ENCODE data around the gene SLC29A4.
"Not testable (repeated sequence)": the region's sequence is repeated elsewhere in the genome, so short reads cannot be mapped to it uniquely, and the experiment has no call there.

SLC29A4 gene

DNA sequence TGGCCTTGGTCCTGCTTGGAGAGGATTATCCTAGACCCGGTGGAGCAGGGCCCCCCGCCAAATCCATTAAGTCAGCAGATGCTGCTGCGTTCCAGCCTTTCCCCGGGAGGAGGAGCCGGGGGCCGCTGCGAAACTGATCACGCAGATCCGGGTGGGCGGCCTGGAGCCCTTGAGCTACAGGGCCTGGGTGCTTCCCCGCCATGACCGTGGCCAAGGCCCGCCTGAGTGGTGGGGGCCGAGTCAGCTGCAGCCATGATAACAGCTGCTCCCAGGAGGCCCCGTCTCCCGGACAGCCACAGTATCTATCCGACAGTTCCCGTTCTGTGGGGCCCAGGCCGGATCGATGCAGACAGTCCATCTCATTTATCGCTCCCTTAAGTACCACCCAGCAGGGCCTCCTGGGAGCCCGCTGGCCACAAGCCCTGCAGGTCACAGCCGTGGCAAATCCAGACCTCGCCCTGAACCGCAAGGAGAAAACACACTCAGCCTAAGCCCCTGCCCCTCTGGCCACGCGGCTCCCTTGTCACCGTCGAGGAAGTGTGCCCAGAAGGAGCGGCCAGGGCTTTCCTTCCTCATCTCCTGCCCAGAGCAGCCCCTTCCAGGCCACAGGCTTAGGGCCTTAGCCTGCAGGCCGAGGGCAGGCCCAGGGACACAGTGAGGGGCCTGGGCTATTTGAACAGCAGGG lies 34.4 kb upstream of the SLC29A4 start:
- no peak overlapping the region for H3K4me3 ChIP-seq (ENCODE audit: low read depth, low read length)
- in situ Hi-C loops (cut with HindIII; ENCODE audit: low pct_ligation_motif_present, low sequenced_read_pairs) = no loop called here

DNA sequence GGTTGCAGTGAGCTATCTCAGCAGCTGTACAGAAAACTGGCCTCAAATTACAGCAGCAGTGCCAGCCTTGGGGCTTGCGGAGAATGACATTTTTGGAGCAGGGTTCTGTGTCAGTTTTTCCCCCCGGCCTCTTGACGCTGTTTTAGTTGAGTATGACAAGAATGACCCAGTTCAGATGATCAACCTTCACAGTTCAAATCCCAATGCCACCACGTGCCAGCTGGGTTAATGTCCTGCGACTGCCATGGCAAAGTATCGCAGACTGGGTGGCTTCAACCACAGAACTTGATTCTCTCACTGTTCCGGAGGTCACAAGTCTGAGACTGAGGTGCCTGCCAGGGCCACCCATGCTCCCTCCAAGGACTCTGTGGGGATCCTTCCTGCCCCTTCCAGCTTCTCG lies 32.0 kb upstream of the SLC29A4 start:
- DNase-seq; H3K27ac ChIP-seq; H3K36me3 ChIP-seq (replicated peaks); H3K27me3 ChIP-seq (replicated peaks); in situ Hi-C loops (cut with HindIII; ENCODE audit: low pct_ligation_motif_present, low sequenced_read_pairs); H3K4me3 ChIP-seq (ENCODE audit: low read depth, low read length): not testable (repeated sequence)

More for the DNA sequence above, 34.4 kb upstream of the SLC29A4 start:
- Histone ChIP-seq H3K27me3 (replicated peaks) (no peaks in the 10 kb centered on the region), H3K27ac (no peak overlapping the region), H3K36me3 (replicated peaks) (no peaks in the 10 kb centered on the region)
- TF ChIP-seq, protein P1, sequence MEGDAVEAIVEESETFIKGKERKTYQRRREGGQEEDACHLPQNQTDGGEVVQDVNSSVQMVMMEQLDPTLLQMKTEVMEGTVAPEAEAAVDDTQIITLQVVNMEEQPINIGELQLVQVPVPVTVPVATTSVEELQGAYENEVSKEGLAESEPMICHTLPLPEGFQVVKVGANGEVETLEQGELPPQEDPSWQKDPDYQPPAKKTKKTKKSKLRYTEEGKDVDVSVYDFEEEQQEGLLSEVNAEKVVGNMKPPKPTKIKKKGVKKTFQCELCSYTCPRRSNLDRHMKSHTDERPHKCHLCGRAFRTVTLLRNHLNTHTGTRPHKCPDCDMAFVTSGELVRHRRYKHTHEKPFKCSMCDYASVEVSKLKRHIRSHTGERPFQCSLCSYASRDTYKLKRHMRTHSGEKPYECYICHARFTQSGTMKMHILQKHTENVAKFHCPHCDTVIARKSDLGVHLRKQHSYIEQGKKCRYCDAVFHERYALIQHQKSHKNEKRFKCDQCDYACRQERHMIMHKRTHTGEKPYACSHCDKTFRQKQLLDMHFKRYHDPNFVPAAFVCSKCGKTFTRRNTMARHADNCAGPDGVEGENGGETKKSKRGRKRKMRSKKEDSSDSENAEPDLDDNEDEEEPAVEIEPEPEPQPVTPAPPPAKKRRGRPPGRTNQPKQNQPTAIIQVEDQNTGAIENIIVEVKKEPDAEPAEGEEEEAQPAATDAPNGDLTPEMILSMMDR (IDR thresholded peaks at IDR 0.05; ENCODE audit: low read depth, low read length, missing control alignments) = no peak
- no peak for DNase-seq

DNA sequence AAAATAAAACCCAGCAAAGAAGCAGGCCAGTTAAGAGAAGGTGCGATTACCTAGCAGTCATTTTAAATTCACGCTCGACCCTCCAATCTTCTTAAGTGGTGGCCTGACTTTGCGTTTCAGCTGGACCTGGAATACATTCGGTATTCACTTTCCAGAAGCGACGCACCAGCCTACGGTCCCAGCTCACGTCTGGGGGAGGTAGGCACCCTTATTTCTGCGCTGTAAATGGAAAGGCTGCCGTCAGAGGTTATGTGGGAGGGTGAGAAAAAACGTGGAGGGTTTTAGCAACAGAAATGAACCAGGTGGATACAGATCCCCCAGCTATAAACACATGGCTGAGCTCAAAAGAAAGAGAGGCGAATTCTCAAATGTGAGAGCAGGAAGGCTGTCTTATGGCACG lies 29.2 kb upstream of the SLC29A4 start:
- H3K27ac ChIP-seq; in situ Hi-C loops (cut with HindIII; ENCODE audit: low pct_ligation_motif_present, low sequenced_read_pairs): not testable (repeated sequence)

DNA sequence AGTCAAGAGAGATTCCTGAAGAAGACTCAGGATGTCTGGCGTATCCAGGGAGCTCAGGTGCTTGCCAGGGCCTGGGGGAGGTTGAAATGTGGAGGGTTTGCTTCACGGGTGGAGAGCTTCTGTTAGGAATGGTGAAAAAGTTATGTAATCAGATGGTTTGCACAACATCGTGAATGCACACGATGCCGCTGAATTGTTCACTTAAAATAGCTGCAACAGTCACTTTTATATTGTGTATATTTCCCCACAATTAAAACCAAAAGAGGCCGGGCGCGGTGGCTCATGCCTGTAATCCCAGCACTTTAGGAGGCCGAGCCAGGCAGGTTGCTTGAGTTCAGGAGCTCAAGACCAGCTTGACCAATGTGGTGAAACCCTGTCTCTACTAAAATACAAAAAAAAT lies 28.4 kb upstream of the SLC29A4 start:
- H3K27ac ChIP-seq; H3K4me3 ChIP-seq (ENCODE audit: low read depth, low read length); H3K36me3 ChIP-seq (replicated peaks); H3K27me3 ChIP-seq (replicated peaks); DNase-seq; in situ Hi-C loops (cut with HindIII; ENCODE audit: low pct_ligation_motif_present, low sequenced_read_pairs): not testable (repeated sequence)

More for the DNA sequence above, 29.2 kb upstream of the SLC29A4 start:
- DNase-seq; H3K4me3 ChIP-seq (ENCODE audit: low read depth, low read length); H3K36me3 ChIP-seq (replicated peaks); H3K27me3 ChIP-seq (replicated peaks): not testable (repeated sequence)

DNA sequence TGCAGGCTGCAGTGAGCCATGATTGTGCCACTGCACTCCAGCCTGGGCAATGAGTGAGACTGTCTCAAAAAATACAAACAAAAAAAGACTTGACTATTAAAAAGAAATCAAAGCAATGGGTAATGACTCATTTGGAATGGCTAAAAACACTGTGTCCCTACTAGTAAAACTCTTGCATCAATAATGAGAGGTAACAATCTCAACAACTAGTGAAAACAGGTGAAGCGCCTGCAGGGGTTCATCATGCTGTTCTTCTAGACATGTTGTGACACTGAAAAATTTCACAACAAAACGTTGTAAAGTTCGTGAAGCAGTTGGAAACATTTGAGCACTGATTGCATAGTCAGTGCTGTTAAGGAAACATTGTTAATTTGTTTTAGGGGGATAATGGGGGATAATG lies 26.9 kb upstream of the SLC29A4 start:
- TF ChIP-seq, protein P1 (IDR thresholded peaks at IDR 0.05; ENCODE audit: low read depth, low read length, missing control alignments) = no peak
- DNase-seq = no peak
- H3K4me3 ChIP-seq (ENCODE audit: low read depth, low read length) = no peak overlapping the region
- no peak overlapping the region for H3K27ac ChIP-seq
- H3K27me3 ChIP-seq (replicated peaks) = no peaks in the 10 kb centered on the region
- no peaks in the 10 kb centered on the region for H3K36me3 ChIP-seq (replicated peaks)
- in situ Hi-C loops (cut with HindIII; ENCODE audit: low pct_ligation_motif_present, low sequenced_read_pairs) = no loop called here

DNA sequence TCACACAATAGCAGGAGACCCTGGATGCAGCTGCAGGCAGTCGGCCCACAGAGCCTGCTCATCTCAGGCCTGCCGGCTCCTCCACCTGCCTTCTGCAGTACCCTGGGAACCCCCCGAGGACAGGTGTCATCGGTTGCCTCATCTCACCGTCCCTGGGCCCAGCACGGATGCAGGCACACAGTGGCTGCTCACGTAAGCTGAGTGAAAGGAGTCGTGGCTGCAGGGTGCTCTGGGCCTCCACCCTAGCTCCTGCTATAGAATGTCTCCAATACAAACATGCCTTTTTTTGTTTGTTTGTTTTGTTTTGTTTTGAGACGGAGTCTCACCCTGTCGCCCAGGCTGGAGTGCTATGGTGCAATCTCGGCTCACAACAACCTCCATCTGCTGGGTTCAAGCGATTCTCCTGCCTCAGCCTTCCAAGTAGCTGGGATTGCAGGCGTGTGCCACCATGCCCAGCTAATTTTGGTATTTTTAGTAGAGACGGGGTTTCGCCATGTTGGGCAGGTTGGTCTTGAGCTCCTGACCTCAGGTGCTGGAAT lies 22.1 kb upstream of the SLC29A4 start:
- DNase-seq; H3K36me3 ChIP-seq (replicated peaks); H3K27me3 ChIP-seq (replicated peaks); H3K27ac ChIP-seq; H3K4me3 ChIP-seq (ENCODE audit: low read depth, low read length); in situ Hi-C loops (cut with HindIII; ENCODE audit: low pct_ligation_motif_present, low sequenced_read_pairs): not testable (repeated sequence)

DNA sequence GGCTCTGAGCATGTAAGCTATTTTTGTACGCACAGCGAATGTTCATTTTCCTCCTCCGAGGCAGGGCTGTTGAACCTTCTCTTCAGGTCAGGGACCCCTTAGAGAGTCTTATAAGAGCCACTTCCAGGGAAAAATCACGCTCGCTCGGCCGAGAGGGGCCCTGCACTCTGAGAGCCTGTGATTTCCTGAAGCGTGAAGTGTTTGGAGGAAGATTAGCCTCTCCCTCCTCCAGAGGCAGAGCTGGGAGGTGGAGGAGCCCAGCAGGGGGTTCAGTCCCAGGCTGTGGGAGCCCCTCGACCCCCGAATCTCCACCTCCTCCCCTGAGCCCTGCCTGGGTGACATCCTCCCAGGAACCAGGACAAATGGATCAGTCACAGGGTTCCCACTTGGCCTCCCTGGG lies 19.7 kb upstream of the SLC29A4 start:
- H3K27me3 ChIP-seq (replicated peaks); in situ Hi-C loops (cut with HindIII; ENCODE audit: low pct_ligation_motif_present, low sequenced_read_pairs); H3K4me3 ChIP-seq (ENCODE audit: low read depth, low read length); DNase-seq; H3K36me3 ChIP-seq (replicated peaks); H3K27ac ChIP-seq: not testable (repeated sequence)

DNA sequence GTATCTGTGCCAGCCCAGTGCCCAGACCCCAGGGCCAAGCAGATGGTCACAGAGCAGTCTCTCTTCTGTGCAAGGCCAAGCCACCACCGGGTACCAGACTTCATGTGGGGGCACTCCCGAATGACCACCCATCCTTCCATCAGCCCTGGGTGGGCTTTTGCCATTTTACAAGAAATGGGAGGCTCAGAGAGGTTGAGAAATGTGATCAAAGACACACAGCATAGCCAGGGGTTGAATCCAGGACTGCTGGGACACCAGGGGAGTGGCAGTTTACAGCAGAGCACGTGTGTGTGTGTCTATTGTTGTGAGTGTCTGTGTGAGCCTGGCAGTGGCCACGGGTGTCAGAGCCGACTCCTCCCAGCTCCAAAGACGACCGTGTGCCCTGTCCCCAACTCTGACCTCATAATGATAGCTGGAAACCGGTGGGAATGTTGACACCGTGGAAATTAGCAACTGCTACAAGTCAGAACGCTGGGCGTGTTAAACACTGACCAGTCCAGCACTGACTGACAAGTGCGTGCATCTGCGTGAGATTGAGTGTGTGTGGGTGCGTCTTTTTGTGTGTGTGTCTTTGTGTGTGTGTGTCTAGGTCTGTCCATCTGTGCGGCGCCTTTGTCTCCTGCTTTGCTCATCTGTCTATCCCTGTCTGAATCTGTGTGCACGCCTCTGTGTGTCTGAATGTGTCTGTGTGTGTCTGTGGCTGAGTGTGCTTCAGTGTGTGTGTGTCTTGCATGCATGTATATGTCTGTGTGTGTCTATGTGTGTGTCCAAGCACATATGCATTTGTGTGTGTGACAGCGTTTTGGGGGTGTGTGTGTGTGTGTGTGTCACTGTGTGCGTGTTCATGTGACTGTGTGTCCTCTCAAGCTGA lies 17.2 kb upstream of the SLC29A4 start:
- H3K27ac ChIP-seq = no peak overlapping the region
- in situ Hi-C loops (cut with HindIII; ENCODE audit: low pct_ligation_motif_present, low sequenced_read_pairs) = no loop called here
- H3K4me3 ChIP-seq (ENCODE audit: low read depth, low read length) = no peak overlapping the region
- H3K27me3 ChIP-seq (replicated peaks) = no peaks in the 10 kb centered on the region
- no peak for DNase-seq
- no peaks in the 10 kb centered on the region for H3K36me3 ChIP-seq (replicated peaks)
- TF ChIP-seq, protein P1 (IDR thresholded peaks at IDR 0.05; ENCODE audit: low read depth, low read length, missing control alignments) = no peak

Data from brain microvascular endothelial cell (primary cell).